DND-41 (cell line): ENCODE measurements around the gene HDDC3.

Experiments used
- ATAC-seq: fragments of 200-7000 bp; cut with Tn5 transposase; 3 replicates; pipeline ENCODE4 v1.9.1; 2021; ENCODE audit warnings: low read depth; ENCODE audit not compliant: insufficient read depth
- DNase-seq: peaks from one replicate; pipeline ENCODE4 v3.0.0-alpha.2; 2020
- H2AFZ ChIP-seq: 2 replicates; pipeline ENCODE4 v1.6.0; 2012; ENCODE audit warnings: low read depth, low read length
- H3K27ac ChIP-seq: 2 replicates; pipeline ENCODE4 v1.5.1; 2012; ENCODE audit warnings: low read length, inconsistent platforms
- H3K27me3 ChIP-seq: fragments of 200-600 bp; sonication (generic); 2 replicates; pipeline ENCODE4 v1.6.0; 2012; ENCODE audit warnings: low read length, mild to moderate bottlenecking, inconsistent platforms; ENCODE audit not compliant: insufficient read depth, poor library complexity
- H3K36me3 ChIP-seq: 2 replicates; pipeline ENCODE4 v1.5.1; 2012; ENCODE audit warnings: low read length, inconsistent platforms; ENCODE audit not compliant: insufficient read depth
- H3K4me1 ChIP-seq: 2 replicates; pipeline ENCODE4 v1.5.1; 2012; ENCODE audit warnings: mild to moderate bottlenecking, low read length; ENCODE audit not compliant: insufficient read depth
- H3K4me2 ChIP-seq: 2 replicates; pipeline ENCODE4 v1.6.0; 2012; ENCODE audit warnings: mild to moderate bottlenecking, moderate library complexity, low read length, inconsistent platforms; ENCODE audit not compliant: insufficient read depth
- H3K4me3 ChIP-seq, 2 experiments: fragments of 200-600 bp in 1 of 2; shearing (Covaris generic) in 1 of 2; 2 replicates each; pipeline ENCODE4 v1.5.1; 2012 to 2016; ENCODE audit warnings: inconsistent platforms in 2 of 2, low read length in 2 of 2, mild to moderate bottlenecking in 2 of 2, low read depth in 1 of 2, moderate library complexity in 1 of 2
- H3K79me2 ChIP-seq: 2 replicates; pipeline ENCODE4 v1.6.0; 2012; ENCODE audit warnings: low read length, inconsistent platforms; ENCODE audit not compliant: insufficient read depth
- H3K9ac ChIP-seq: 2 replicates; pipeline ENCODE4 v1.6.0; 2012; ENCODE audit warnings: low read depth, mild to moderate bottlenecking, inconsistent platforms, low read length, moderate library complexity
- H3K9me3 ChIP-seq: 2 replicates; pipeline ENCODE4 v1.5.1; 2012; ENCODE audit warnings: low read length, moderate library complexity, mild to moderate bottlenecking, inconsistent platforms; ENCODE audit not compliant: insufficient read depth, severe bottlenecking
- H4K20me1 ChIP-seq: 2 replicates; pipeline ENCODE4 v1.6.0; 2012; ENCODE audit warnings: low read length; ENCODE audit not compliant: insufficient read depth
- EZH2 ChIP-seq: IDR thresholded peaks from 3 replicates; pipeline ENCODE4 v1.6.1; 2012; ENCODE audit warnings: borderline replicate concordance, low read depth, mild to moderate bottlenecking, moderate library complexity, low read length, inconsistent platforms; ENCODE audit not compliant: severe bottlenecking
- TF ChIP-seq, protein P1 (sequence below): IDR thresholded peaks from 2 replicates; pipeline ENCODE4 v1.5.1; 2012; ENCODE audit warnings: borderline replicate concordance, low read length, moderate library complexity, mild to moderate bottlenecking; ENCODE audit not compliant: poor library complexity, severe bottlenecking; ENCODE audit errors: extremely low read depth

Gene HDDC3

DNA sequence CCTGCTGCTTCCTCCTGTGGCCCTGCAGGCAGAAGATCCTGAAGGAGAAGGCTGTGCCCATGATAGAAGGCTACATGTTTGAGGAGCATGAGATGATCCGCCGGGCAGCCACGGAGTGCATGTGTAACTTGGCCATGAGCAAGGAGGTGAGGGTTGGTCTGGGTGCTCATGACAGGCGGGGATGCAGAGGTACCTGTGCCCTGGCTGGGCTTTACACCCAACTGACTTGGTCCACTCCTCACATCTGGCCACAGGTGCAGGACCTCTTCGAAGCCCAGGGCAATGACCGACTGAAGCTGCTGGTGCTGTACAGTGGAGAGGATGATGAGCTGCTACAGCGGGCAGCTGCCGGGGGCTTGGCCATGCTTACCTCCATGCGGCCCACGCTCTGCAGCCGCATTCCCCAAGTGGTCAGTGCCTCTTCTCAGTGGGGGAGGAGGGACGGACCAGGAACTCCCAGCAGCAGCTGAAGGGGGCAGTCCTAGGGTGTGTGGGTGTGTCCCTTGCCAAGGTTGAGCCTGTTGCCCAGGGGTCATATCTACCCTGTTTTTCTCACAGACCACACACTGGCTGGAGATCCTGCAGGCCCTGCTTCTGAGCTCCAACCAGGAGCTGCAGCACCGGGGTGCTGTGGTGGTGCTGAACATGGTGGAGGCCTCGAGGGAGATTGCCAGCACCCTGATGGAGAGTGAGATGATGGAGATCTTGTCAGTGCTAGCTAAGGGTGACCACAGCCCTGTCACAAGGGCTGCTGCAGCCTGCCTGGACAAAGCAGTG is 20.7 kb upstream of the HDDC3 start:
- H3K36me3 ChIP-seq: peaks cover 71% of the 10 kb centered on the region
- peaks cover 5% of the 10 kb centered on the region; the same call in 1 of the 2 replicates for H4K20me1 ChIP-seq
- no peaks in the 10 kb centered on the region for H3K9me3 ChIP-seq
- no peaks in the 10 kb centered on the region for H3K27me3 ChIP-seq
- no peak overlapping the region for H3K4me2 ChIP-seq
- no peak overlapping the region for H2AFZ ChIP-seq
- peaks cover 33% of the 10 kb centered on the region for H3K79me2 ChIP-seq
- TF ChIP-seq EZH2: no peak
- TF ChIP-seq, protein P1, sequence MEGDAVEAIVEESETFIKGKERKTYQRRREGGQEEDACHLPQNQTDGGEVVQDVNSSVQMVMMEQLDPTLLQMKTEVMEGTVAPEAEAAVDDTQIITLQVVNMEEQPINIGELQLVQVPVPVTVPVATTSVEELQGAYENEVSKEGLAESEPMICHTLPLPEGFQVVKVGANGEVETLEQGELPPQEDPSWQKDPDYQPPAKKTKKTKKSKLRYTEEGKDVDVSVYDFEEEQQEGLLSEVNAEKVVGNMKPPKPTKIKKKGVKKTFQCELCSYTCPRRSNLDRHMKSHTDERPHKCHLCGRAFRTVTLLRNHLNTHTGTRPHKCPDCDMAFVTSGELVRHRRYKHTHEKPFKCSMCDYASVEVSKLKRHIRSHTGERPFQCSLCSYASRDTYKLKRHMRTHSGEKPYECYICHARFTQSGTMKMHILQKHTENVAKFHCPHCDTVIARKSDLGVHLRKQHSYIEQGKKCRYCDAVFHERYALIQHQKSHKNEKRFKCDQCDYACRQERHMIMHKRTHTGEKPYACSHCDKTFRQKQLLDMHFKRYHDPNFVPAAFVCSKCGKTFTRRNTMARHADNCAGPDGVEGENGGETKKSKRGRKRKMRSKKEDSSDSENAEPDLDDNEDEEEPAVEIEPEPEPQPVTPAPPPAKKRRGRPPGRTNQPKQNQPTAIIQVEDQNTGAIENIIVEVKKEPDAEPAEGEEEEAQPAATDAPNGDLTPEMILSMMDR: no peak
- no peak overlapping the region for H3K27ac ChIP-seq
- no peak for ATAC-seq
- no peak overlapping the region for H3K9ac ChIP-seq
- H3K4me1 ChIP-seq: peaks cover 26% of the 10 kb centered on the region
- DNase-seq: no peak
- H3K4me3 ChIP-seq: no peak overlapping the region

DNA sequence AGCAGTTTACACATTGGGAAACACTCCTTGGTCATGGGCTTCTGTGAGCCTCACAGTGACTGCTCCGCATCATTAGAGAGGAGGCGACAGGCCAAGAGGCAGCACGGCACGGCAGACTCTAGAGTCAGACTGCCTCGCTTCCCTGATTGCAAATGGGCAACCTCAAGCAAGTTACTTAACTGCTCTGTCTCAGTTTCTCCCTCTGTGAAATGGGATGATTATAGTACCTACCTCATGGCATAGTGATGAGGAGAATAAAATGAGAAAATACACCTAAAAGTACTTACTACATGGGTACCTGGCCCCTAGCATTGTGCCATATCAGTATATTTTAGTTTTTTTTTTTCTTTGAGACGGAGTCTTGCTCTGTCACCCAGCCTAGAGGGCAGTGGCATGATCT is 18.3 kb upstream of the HDDC3 start:
- Histone ChIP-seq H3K4me1 (peaks cover 13% of the 10 kb centered on the region), H3K79me2 (peaks cover 9% of the 10 kb centered on the region), H3K27ac (no peak overlapping the region), H2AFZ (no peak overlapping the region), H3K4me3 (no peak overlapping the region), H4K20me1 (no peaks in the 10 kb centered on the region), H3K9ac (no peak overlapping the region), H3K27me3 (no peaks in the 10 kb centered on the region), H3K4me2 (no peak overlapping the region), H3K9me3 (no peaks in the 10 kb centered on the region), H3K36me3 (peaks cover 70% of the 10 kb centered on the region)
- TF ChIP-seq EZH2: no peak
- TF ChIP-seq, protein P1: no peak
- ATAC-seq (no peak), DNase-seq (no peak)

DNA sequence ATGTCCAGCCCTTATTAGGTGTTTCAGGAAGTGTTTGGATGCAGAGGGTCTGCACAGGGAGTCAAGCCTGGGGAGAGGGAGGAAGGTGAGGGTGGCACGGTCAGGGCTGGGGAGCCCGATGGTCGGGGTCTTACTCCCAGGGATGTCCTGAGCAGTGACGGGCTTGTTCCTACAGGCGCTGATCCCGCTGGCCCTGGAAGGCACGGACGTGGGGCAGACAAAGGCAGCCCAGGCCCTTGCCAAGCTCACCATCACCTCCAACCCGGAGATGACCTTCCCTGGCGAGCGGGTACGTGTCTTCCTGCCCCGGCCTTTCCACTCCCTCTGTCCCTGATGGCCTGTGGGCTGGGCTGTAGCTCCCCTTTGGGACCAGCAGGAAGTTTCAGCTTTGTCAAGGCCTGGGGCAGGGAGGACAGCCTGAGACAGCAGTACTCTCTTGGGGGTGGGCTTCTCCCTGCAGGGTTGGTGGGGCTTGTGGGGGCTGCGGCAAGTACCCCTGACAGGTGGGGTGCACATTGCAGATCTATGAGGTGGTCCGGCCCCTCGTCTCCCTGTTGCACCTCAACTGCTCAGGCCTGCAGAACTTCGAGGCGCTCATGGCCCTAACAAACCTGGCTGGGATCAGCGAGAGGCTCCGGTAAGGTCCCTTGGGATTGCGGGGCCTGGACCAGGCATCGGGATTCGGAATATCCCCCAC is 17.8 kb upstream of the HDDC3 start:
- Histone ChIP-seq H2AFZ (no peak overlapping the region), H3K9ac (no peak overlapping the region), H3K9me3 (no peaks in the 10 kb centered on the region), H3K36me3 (peaks cover 72% of the 10 kb centered on the region), H3K4me3 (no peak overlapping the region), H3K27me3 (no peaks in the 10 kb centered on the region), H3K79me2 (peaks cover 4% of the 10 kb centered on the region), H4K20me1 (no peaks in the 10 kb centered on the region), H3K27ac (no peak overlapping the region), H3K4me1 (peaks cover 10% of the 10 kb centered on the region), H3K4me2 (no peak overlapping the region)
- DNase-seq (no peak), ATAC-seq (no peak)
- TF ChIP-seq EZH2: no peak
- TF ChIP-seq, protein P1: no peak
